Spleen (tissue), 11 donors: ENCODE measurements around the gene SCFD2. TPM values are rescaled to one million over a fixed set of nuclear protein-coding genes. Genes with fewer than 3 reads are reported as not detected.

Experiments
- DNase-seq: peaks from one replicate; pipeline ENCODE4 v3.0.0-alpha.2; 2020
- H3K27ac ChIP-seq, 8 donors: fragments of 200-600 bp; sonication (generic) in 7 of 8; 1 replicate in 4 of 8; 2 replicates in 4 of 8; pipeline versions ENCODE4 v1.5.0 to v1.8.0; 2016 to 2021; ENCODE audit warnings: inconsistent platforms in 4 of 8, mild to moderate bottlenecking in 4 of 8, moderate library complexity in 1 of 8
- H3K27me3 ChIP-seq, 7 donors: fragments of 200-600 bp; sonication (generic) in 6 of 7; replicated peaks in 1 of 7; 1 replicate in 4 of 7; 2 replicates in 3 of 7; pipeline versions ENCODE4 v1.5.0 to v1.8.0; 2016 to 2021; ENCODE audit warnings: inconsistent platforms in 3 of 7, mild to moderate bottlenecking in 1 of 7
- H3K36me3 ChIP-seq, 6 donors: fragments of 200-600 bp; sonication (generic) in 5 of 6; 1 replicate in 4 of 6; 2 replicates in 2 of 6; pipeline versions ENCODE4 v1.5.0 to v1.8.0; 2016 to 2021; ENCODE audit warnings: inconsistent platforms in 2 of 6
- H3K4me1 ChIP-seq, 6 donors: fragments of 200-600 bp; sonication (generic) in 5 of 6; 1 replicate in 3 of 6; 2 replicates in 3 of 6; pipeline versions ENCODE4 v1.5.0 to v1.8.0; 2016 to 2021; ENCODE audit warnings: inconsistent platforms in 3 of 6
- H3K4me3 ChIP-seq, 8 donors: fragments of 200-600 bp; sonication (generic) in 7 of 8; 1 replicate in 4 of 8; 2 replicates in 4 of 8; pipeline versions ENCODE4 v1.5.0 to v1.8.0; 2016 to 2021; ENCODE audit warnings: inconsistent platforms in 4 of 8, mild to moderate bottlenecking in 4 of 8, moderate library complexity in 2 of 8
- H3K9me3 ChIP-seq, 8 donors: fragments of 200-600 bp; sonication (generic) in 7 of 8; 1 replicate in 4 of 8; 2 replicates in 4 of 8; pipeline versions ENCODE4 v1.5.0 to v1.8.0; 2016 to 2021; ENCODE audit warnings: inconsistent platforms in 4 of 8
- CTCF ChIP-seq, 11 experiments: fragments of 200-600 bp in 7 of 11; fragments of 450-650 bp in 4 of 11; sonication (generic) in 4 of 11; IDR thresholded peaks in 8 of 11; conservative IDR thresholded peaks in 3 of 11; 1 replicate in 7 of 11; 2 replicates in 4 of 11; pipeline versions ENCODE4 v1.4.0 to v1.8.0; 2016 to 2021; ENCODE audit warnings: antibody characterized with exemption in 11 of 11, inconsistent platforms in 4 of 11, mild to moderate bottlenecking in 1 of 11
- POLR2A ChIP-seq, 3 donors: fragments of 450-650 bp; IDR thresholded peaks; one replicate each; pipeline ENCODE4 v1.5.1; 2017; ENCODE audit warnings: antibody characterized with exemption in 3 of 3, mild to moderate bottlenecking in 1 of 3
- POLR2AphosphoS5 ChIP-seq, 3 donors: sonication (generic); formaldehyde crosslinking; IDR thresholded peaks; one replicate each; pipeline ENCODE4 v1.5.1; 2017; ENCODE audit warnings: antibody characterized with exemption in 3 of 3
- WGBS, 5 donors: extraction: QIAGEN DNeasy Blood & Tissue Kit in 3 of 5; methylation state at CpG; one replicate each; pipeline versions ENCODE4 v1.1.5 to v1.1.7; 2013 to 2018; 5-methylcytosine and 5-hydroxymethylcytosine counted together
- intact Hi-C: fragments of 100-400 bp; cut with DNase I; formaldehyde crosslinking; loops from one replicate; pipeline ENCODE4 v1.15.0; 2023; ENCODE audit warnings: low total_unique reads
- polyA plus RNA-seq, 3 donors: library from polyadenylated mRNA; stranded (reverse); fragments of 200-250 nt; gene quantifications; one replicate each; pipeline ENCODE4 v1.2.1, GENCODE V29; 2013
- total RNA-seq, 7 donors: library from RNA; depleted of rRNA in 3 of 7; stranded (reverse); fragments of >200 nt in 3 of 7; fragmentation: NEBNext Ultra II Directional in 4 of 7; extraction: Animal tissue kit (Norgen Biotek cat#: 25700) in 4 of 7; gene quantifications; one replicate each; pipeline versions ENCODE4 v1.1.0 to v1.2.1, GENCODE V29; 2016 to 2021
- donor health status: healthy with polysubstance abuse.
- donor health status: DM: no; HTN: no; CAD: no; lungs with moderate emphysema.
- donor health status: DM: no; HTN: no; CAD: no.
- donor health status: Bipolar disorder and iron deficiency.
- donor health status: healthy.
- donor health status: DM: no; HTN: no; CAD: no.
- donor health status: DM: yes; HTN: yes; CAD: no.

SCFD2 gene
- total and polyA plus RNA-seq, 10 donors, result 3.6 to 42.1 (median 21.1) TPM

- H3K4me1 ChIP-seq, result peaks cover 0 to 25% (median 12%) of the 10 kb centered on the region in 6 donors
- no peak overlapping the region for H3K4me3 ChIP-seq
- no peaks in the 10 kb centered on the region for H3K27me3 ChIP-seq
- 75 to 80% (median 78%) methylated on average over 6 of the region's 6 CpGs for WGBS, 5 donors
- TF ChIP-seq POLR2A (IDR thresholded peaks at IDR 0.05), result no peak
- no peak for TF ChIP-seq POLR2AphosphoS5 (IDR thresholded peaks at IDR 0.05)
- no peak for TF ChIP-seq CTCF (IDR thresholded peaks at IDR 0.05 in 8 of 11, conservative IDR thresholded peaks at IDR 0.05 in 3 of 11)
- intact Hi-C loops, result no loop called here
- H3K27ac ChIP-seq, result peak overlapping the region in 6 of 8 donors; percentile 1 to 82 (median 58)
- DNase-seq, result no peak
- H3K36me3 ChIP-seq, result no peaks in the 10 kb centered on the region
- H3K9me3 ChIP-seq, result no peaks in the 10 kb centered on the region
Measured at GRCh38 chr4:52999626-53000025, 366.2 kb downstream of the SCFD2 start.

- peaks cover 0 to 25% (median 10%) of the 10 kb centered on the region in 6 donors for H3K4me1 ChIP-seq
- H3K9me3 ChIP-seq, result no peaks in the 10 kb centered on the region
- peak overlapping the region in 5 of 8 donors; percentile 1 to 82 (median 75) for H3K27ac ChIP-seq
- no peaks in the 10 kb centered on the region for H3K27me3 ChIP-seq
- H3K36me3 ChIP-seq, result no peaks in the 10 kb centered on the region
- WGBS, 5 donors, result 73 to 86% (median 79%) methylated on average over 3 of the region's 3 CpGs
- no peak overlapping the region for H3K4me3 ChIP-seq
- DNase-seq, result no peak
- TF ChIP-seq POLR2AphosphoS5 (IDR thresholded peaks at IDR 0.05), result no peak
- TF ChIP-seq POLR2A (IDR thresholded peaks at IDR 0.05), result no peak
- TF ChIP-seq CTCF (IDR thresholded peaks at IDR 0.05 in 8 of 11, conservative IDR thresholded peaks at IDR 0.05 in 3 of 11), result no peak
- intact Hi-C loops, result no loop called here
Measured at GRCh38 chr4:52998413-52998812, 367.4 kb downstream of the SCFD2 start.

- TF ChIP-seq POLR2A (IDR thresholded peaks at IDR 0.05) (no peak), CTCF (IDR thresholded peaks at IDR 0.05 in 8 of 11, conservative IDR thresholded peaks at IDR 0.05 in 3 of 11) (no peak), POLR2AphosphoS5 (IDR thresholded peaks at IDR 0.05) (no peak)
- Histone ChIP-seq H3K27ac (peak overlapping the region; percentile 33 to 82 (median 74)), H3K36me3 (no peaks in the 10 kb centered on the region), H3K4me1 (peaks cover 0 to 25% (median 10%) of the 10 kb centered on the region in 6 donors), H3K9me3 (no peaks in the 10 kb centered on the region), H3K27me3 (no peaks in the 10 kb centered on the region), H3K4me3 (no peak overlapping the region)
- intact Hi-C loops, result no loop called here
- 74 to 92% (median 89%) methylated on average over 3 of the region's 3 CpGs for WGBS, 5 donors
- no peak for DNase-seq
Measured at GRCh38 chr4:52997132-52997416, 368.8 kb downstream of the SCFD2 start.

- Histone ChIP-seq H3K36me3 (no peaks in the 10 kb centered on the region), H3K4me3 (no peak overlapping the region), H3K27ac (peak overlapping the region; percentile 43 to 82 (median 76)), H3K9me3 (no peaks in the 10 kb centered on the region), H3K4me1 (peaks cover 0 to 25% (median 10%) of the 10 kb centered on the region in 6 donors), H3K27me3 (no peaks in the 10 kb centered on the region)
- 40 to 61% (median 51%) methylated on average over 7 of the region's 7 CpGs for WGBS, 5 donors
- TF ChIP-seq POLR2A (IDR thresholded peaks at IDR 0.05) (no peak), CTCF (IDR thresholded peaks at IDR 0.05 in 8 of 11, conservative IDR thresholded peaks at IDR 0.05 in 3 of 11) (no peak), POLR2AphosphoS5 (IDR thresholded peaks at IDR 0.05) (peak in 2 of 3 donors; percentile 32 to 54)
- intact Hi-C loops, result no loop called here
- DNase-seq, result no peak
Measured at GRCh38 chr4:52996261-52997131, 369.4 kb downstream of the SCFD2 start.
